Measurements from ENCODE around the gene BDNF. TPM values are rescaled to one million over a fixed set of nuclear protein-coding genes. Genes with fewer than 3 reads are reported as not detected.

Gene BDNF
- total RNA-seq, 2 donors from 2014 or later, result 0.10 to 0.40 TPM

- Histone ChIP-seq H3K9ac (ENCODE audit: low read depth in 2 of 2, low read length in 2 of 2) (no peak overlapping the region), H3K4me1 (no peaks in the 10 kb centered on the region), H3K27me3 (no peaks in the 10 kb centered on the region), H3K36me3 (no peaks in the 10 kb centered on the region), H3K9me3 (no peaks in the 10 kb centered on the region), H3K27ac (no peak overlapping the region), H3K4me3 (no peak overlapping the region)
- no peak for DNase-seq
- intact Hi-C loops (cut with DNase I), result no loop called here
- TF ChIP-seq CTCF (IDR thresholded peaks at IDR 0.05), result no peak
Observed at GRCh38 chr11:27618281-27618915, 81.9 kb downstream of the BDNF start.

GRCh38 chr11:27616711-27617110 is 83.5 kb downstream of the BDNF start:
- TF ChIP-seq CTCF (IDR thresholded peaks at IDR 0.05), result no peak
- no peaks in the 10 kb centered on the region for H3K36me3 ChIP-seq
- H3K9ac ChIP-seq (ENCODE audit: low read depth in 2 of 2, low read length in 2 of 2), result no peak overlapping the region
- no peak overlapping the region for H3K4me3 ChIP-seq
- intact Hi-C loops (cut with DNase I), result no loop called here
- H3K4me1 ChIP-seq, result no peaks in the 10 kb centered on the region
- no peaks in the 10 kb centered on the region for H3K27me3 ChIP-seq
- DNase-seq, result no peak
- H3K27ac ChIP-seq, result no peak overlapping the region
- H3K9me3 ChIP-seq, result no peaks in the 10 kb centered on the region

GRCh38 chr11:27615833-27616232 is 84.4 kb downstream of the BDNF start:
- DNase-seq, result no peak
- Histone ChIP-seq H3K4me3 (no peak overlapping the region), H3K9me3 (no peaks in the 10 kb centered on the region), H3K36me3 (no peaks in the 10 kb centered on the region), H3K27me3 (no peaks in the 10 kb centered on the region), H3K4me1 (no peaks in the 10 kb centered on the region), H3K27ac (no peak overlapping the region), H3K9ac (ENCODE audit: low read depth in 2 of 2, low read length in 2 of 2) (no peak overlapping the region)
- intact Hi-C loops (cut with DNase I), result no loop called here
- TF ChIP-seq CTCF (IDR thresholded peaks at IDR 0.05), result no peak

DNA sequence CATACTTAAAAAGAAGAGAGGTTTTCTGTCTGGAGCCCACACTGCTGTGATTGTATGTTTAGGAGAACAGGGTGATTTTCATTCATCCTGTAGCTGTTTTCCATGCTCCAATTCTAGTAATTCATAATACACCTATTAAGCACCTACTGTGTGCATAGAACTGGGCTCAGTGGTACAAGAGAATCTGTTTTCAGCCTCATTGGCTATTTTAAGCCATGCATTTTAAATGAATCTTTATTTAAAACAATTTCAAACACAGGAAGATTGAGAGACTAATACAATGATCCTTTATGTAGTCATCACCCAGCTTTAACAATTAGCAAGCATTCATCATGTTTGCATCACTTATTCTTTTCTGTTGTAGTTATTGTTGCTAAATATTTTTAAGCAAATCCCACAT is 86.2 kb downstream of the BDNF start:
- Histone ChIP-seq H3K9ac (ENCODE audit: low read depth in 2 of 2, low read length in 2 of 2) (no peak overlapping the region), H3K36me3 (no peaks in the 10 kb centered on the region), H3K4me3 (no peak overlapping the region), H3K9me3 (no peaks in the 10 kb centered on the region), H3K27me3 (no peaks in the 10 kb centered on the region), H3K27ac (no peak overlapping the region), H3K4me1 (no peaks in the 10 kb centered on the region)
- intact Hi-C loops (cut with DNase I), result no loop called here
- DNase-seq, result no peak
- no peak for TF ChIP-seq CTCF (IDR thresholded peaks at IDR 0.05)

DNA sequence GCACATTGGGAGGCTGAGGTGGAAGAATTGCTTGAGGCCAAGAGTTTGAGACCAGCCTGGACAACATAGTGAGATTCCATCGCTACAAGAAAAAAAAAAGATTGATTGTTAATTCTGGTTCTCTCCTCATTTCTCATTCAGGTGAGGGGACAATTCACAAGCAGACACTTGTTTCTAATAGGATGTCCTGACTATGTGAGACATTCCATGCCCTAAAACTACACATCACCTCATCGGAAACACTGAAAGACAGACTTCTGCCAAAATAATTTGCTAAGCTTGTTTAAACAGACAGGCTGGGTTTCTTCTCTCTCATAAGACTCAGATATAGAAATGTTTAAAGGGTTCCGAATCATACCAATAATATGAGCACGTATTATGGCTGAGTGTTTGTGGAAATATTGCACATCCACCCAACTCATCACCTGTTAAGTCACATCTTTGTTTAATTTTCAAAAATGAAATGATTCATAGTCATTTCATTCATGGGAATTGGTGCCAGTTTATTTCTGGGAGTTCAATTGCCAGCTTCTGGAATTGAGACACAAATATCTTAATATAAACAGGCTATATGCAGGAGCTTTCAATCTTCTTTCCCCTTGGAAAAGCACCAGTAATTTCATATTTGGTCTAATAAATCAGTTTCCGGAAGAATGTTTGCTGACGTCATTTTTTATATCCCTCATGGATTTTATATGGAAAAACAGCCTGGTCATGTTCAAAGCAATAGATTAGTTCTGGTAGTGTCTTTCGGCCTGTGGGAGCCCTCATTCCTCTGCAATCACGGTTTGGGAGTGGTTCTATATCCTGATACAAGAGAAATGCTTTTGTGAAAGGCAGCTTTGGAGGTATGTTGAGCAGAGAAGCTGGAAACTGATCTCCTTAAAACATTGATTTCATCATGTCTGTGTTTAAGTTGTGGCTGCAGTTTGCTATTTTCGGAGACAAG is 87.0 kb downstream of the BDNF start:
- no peak for DNase-seq
- no peak overlapping the region for H3K9ac ChIP-seq (ENCODE audit: low read depth in 2 of 2, low read length in 2 of 2)
- intact Hi-C loops (cut with DNase I), result no loop called here

More for the DNA sequence above, 87.0 kb downstream of the BDNF start:
- Histone ChIP-seq H3K36me3 (no peaks in the 10 kb centered on the region), H3K4me1 (no peaks in the 10 kb centered on the region), H3K27ac (no peak overlapping the region), H3K27me3 (no peaks in the 10 kb centered on the region), H3K9me3 (no peaks in the 10 kb centered on the region), H3K4me3 (no peak overlapping the region)
- TF ChIP-seq CTCF (IDR thresholded peaks at IDR 0.05), result no peak

All from colonic mucosa (tissue), 4 donors.